Hepatocyte (in vitro differentiated cells): ENCODE data around the gene SLC8A2. TPM values are rescaled to one million over a fixed set of nuclear protein-coding genes. Genes with fewer than 3 reads are reported as not detected.

ENCODE experiments used
- DNase-seq: peaks from one replicate; pipeline ENCODE4 v3.0.0-alpha.2; 2016; ENCODE audit warnings: low spot score
- H2AFZ ChIP-seq: fragments of 200-600 bp; sonication (generic); 2 replicates; pipeline ENCODE4 v1.6.0; 2016; ENCODE audit warnings: antibody characterized with exemption, mild to moderate bottlenecking
- H3K27ac ChIP-seq: fragments of 200-600 bp; sonication (generic); 2 replicates; pipeline ENCODE4 v1.5.1; 2016; ENCODE audit warnings: mild to moderate bottlenecking
- H3K27me3 ChIP-seq: fragments of 200-600 bp; sonication (generic); 2 replicates; pipeline ENCODE4 v1.6.1; 2016
- H3K36me3 ChIP-seq: fragments of 200-600 bp; sonication (generic); replicated peaks from 2 replicates; pipeline ENCODE4 v1.5.1; 2016; ENCODE audit warnings: low read depth; ENCODE audit not compliant: insufficient read depth
- H3K4me1 ChIP-seq: fragments of 200-600 bp; sonication (generic); 2 replicates; pipeline ENCODE4 v1.5.1; 2016; ENCODE audit warnings: mild to moderate bottlenecking, moderate library complexity; ENCODE audit not compliant: insufficient read depth
- H3K4me2 ChIP-seq: fragments of 200-600 bp; sonication (generic); 2 replicates; pipeline ENCODE4 v1.6.0; 2016
- H3K4me3 ChIP-seq: fragments of 200-600 bp; sonication (generic); 2 replicates; pipeline ENCODE4 v1.5.1; 2016; ENCODE audit warnings: mild to moderate bottlenecking
- H3K79me2 ChIP-seq: fragments of 200-600 bp; sonication (generic); 2 replicates; pipeline ENCODE4 v1.6.0; 2017; ENCODE audit warnings: mild to moderate bottlenecking
- H3K9me2 ChIP-seq: fragments of 200-600 bp; sonication (generic); replicated peaks from 2 replicates; pipeline ENCODE4 v1.6.0; 2017; ENCODE audit warnings: mild to moderate bottlenecking; ENCODE audit not compliant: insufficient read depth
- H3K9me3 ChIP-seq: fragments of 200-600 bp; sonication (generic); 2 replicates; pipeline ENCODE4 v1.5.1; 2016; ENCODE audit warnings: low read depth, mild to moderate bottlenecking
- H4K20me1 ChIP-seq: fragments of 200-600 bp; sonication (generic); 2 replicates; pipeline ENCODE4 v1.6.0; 2016; ENCODE audit warnings: mild to moderate bottlenecking; ENCODE audit not compliant: insufficient read depth, poor library complexity, severe bottlenecking
- CTCF ChIP-seq: fragments of 200-600 bp; sonication (generic); IDR thresholded peaks from 2 replicates; pipeline ENCODE4 v1.5.1; 2016; ENCODE audit warnings: antibody characterized with exemption, mild to moderate bottlenecking; ENCODE audit not compliant: poor library complexity
- EZH2 ChIP-seq: fragments of 200-600 bp; sonication (generic); IDR thresholded peaks from 2 replicates; pipeline ENCODE4 v1.6.1; 2016; ENCODE audit warnings: antibody characterized with exemption, mild to moderate bottlenecking, borderline replicate concordance
- EZH2phosphoT487 ChIP-seq: fragments of 200-600 bp; sonication (generic); IDR thresholded peaks from one replicate; pipeline ENCODE4 v1.6.1; 2018; ENCODE audit warnings: antibody characterized with exemption, mild to moderate bottlenecking, low read depth, moderate library complexity; ENCODE audit not compliant: unreplicated experiment, severe bottlenecking
- WGBS: methylation state at CpG from one replicate; pipeline ENCODE4 v1.1.6; 2016; ENCODE audit warnings: low lambda C conversion rate; ENCODE audit errors: missing lambda C conversion rate; 5-methylcytosine and 5-hydroxymethylcytosine counted together
- polyA plus RNA-seq: library from polyadenylated mRNA; unstranded; fragments of >200 nt; fragmentation: Nextera tagmentation; extraction: Ambion mirVana; gene quantifications from 2 replicates; pipeline ENCODE4 v1.2.1, GENCODE V29; 2016
- total RNA-seq: library from RNA; depleted of rRNA; stranded (reverse); fragments of >200 nt; gene quantifications from 2 replicates; pipeline ENCODE4 v1.2.3, GENCODE V29; 2014

The SLC8A2 gene
- total and polyA plus RNA-seq, 2 experiments from 2014 or later = 0.24 to 1.1 TPM

GRCh38 chr19:47379381-47379938 is 92.2 kb downstream of the SLC8A2 start:
- Histone ChIP-seq H3K27ac (no peak overlapping the region), H3K27me3 (no peaks in the 10 kb centered on the region), H3K9me3 (no peaks in the 10 kb centered on the region), H3K79me2 (no peaks in the 10 kb centered on the region), H2AFZ (no peak overlapping the region), H3K4me3 (no peak overlapping the region), H3K9me2 (no peaks in the 10 kb centered on the region), H3K4me2 (no peak overlapping the region), H3K36me3 (no peaks in the 10 kb centered on the region), H3K4me1 (no peaks in the 10 kb centered on the region), H4K20me1 (no peaks in the 10 kb centered on the region)
- WGBS = 96% methylated on average over 23 of the region's 23 CpGs
- TF ChIP-seq CTCF (no peak), EZH2 (no peak), EZH2phosphoT487 (no peak)
- no peak for DNase-seq

DNA sequence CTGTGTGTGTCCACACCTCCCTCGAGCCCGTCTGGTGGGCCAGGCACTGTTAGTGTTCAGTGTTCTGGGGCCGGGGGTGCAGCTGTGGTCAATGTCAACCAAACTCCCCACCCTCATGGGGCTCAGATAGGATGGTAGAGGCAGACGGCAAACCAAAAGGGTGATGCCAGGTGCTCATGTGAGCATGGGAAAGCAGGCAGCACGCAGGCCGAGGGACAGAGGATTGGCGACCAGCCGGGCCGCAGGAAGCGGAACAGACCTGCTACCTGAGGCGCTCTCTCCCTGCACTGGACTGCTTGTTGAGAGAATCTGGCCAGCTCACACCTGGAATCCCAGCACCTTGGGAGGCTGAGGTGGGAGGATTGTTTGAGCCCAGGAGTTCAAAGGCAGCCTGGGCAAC is 93.4 kb downstream of the SLC8A2 start:
- H4K20me1 ChIP-seq = no peaks in the 10 kb centered on the region
- no peak for DNase-seq
- H3K79me2 ChIP-seq = no peaks in the 10 kb centered on the region
- TF ChIP-seq CTCF = no peak
- no peak for TF ChIP-seq EZH2
- TF ChIP-seq EZH2phosphoT487 = no peak
- no peak overlapping the region for H3K4me2 ChIP-seq
- H2AFZ ChIP-seq = no peak overlapping the region
- H3K27ac ChIP-seq = no peak overlapping the region
- no peaks in the 10 kb centered on the region for H3K4me1 ChIP-seq
- 93% methylated on average over 11 of the region's 11 CpGs for WGBS
- no peak overlapping the region for H3K4me3 ChIP-seq
- H3K27me3 ChIP-seq = no peaks in the 10 kb centered on the region
- no peaks in the 10 kb centered on the region for H3K9me3 ChIP-seq
- no peaks in the 10 kb centered on the region for H3K9me2 ChIP-seq
- H3K36me3 ChIP-seq = no peaks in the 10 kb centered on the region

Other genes starting within 250 kb of the SLC8A2 start
- 8.0 and 9.9 TPM in 2 replicates for gene BBC3, start 240.7 kb downstream of the SLC8A2 start, total RNA-seq
- gene BBC3, start 240.7 kb downstream of the SLC8A2 start, polyA plus RNA-seq = 14.7 and 22.0 TPM in 2 replicates
- gene CCDC9, start 215.4 kb downstream of the SLC8A2 start, total RNA-seq = 5.2 and 7.9 TPM in 2 replicates
- 13.0 and 19.6 TPM in 2 replicates for gene CCDC9, start 215.4 kb downstream of the SLC8A2 start, polyA plus RNA-seq
- gene INAFM1, start 197.0 kb downstream of the SLC8A2 start, total RNA-seq = 1.7 and 1.9 TPM in 2 replicates
- gene INAFM1, start 197.0 kb downstream of the SLC8A2 start, polyA plus RNA-seq = 11.9 and 13.8 TPM in 2 replicates
- gene C5AR1, start 162.0 kb downstream of the SLC8A2 start, total RNA-seq = 0.43 and 0.96 TPM in 2 replicates
- gene C5AR1, start 162.0 kb downstream of the SLC8A2 start, polyA plus RNA-seq = 0.99 and 3.2 TPM in 2 replicates
- gene C5AR2, start 139.7 kb downstream of the SLC8A2 start, total RNA-seq = 0.53 TPM in 1 of 2 replicates, not detected in the other
- 0.24 TPM in 1 of 2 replicates, not detected in the other for gene C5AR2, start 139.7 kb downstream of the SLC8A2 start, polyA plus RNA-seq
- 9.3 and 10.7 TPM in 2 replicates for gene DHX34, start 122.6 kb downstream of the SLC8A2 start, total RNA-seq
- gene DHX34, start 122.6 kb downstream of the SLC8A2 start, polyA plus RNA-seq = 17.6 and 18.2 TPM in 2 replicates
- gene MEIS3, start 52.4 kb downstream of the SLC8A2 start, total RNA-seq = 18.4 and 21.2 TPM in 2 replicates
- gene MEIS3, start 52.4 kb downstream of the SLC8A2 start, polyA plus RNA-seq = 40.6 and 47.0 TPM in 2 replicates
- 8.3 and 10.1 TPM in 2 replicates for gene KPTN, start 12.3 kb upstream of the SLC8A2 start, total RNA-seq
- 22.6 and 25.4 TPM in 2 replicates for gene KPTN, start 12.3 kb upstream of the SLC8A2 start, polyA plus RNA-seq
- 89.8 and 106 TPM in 2 replicates for gene NAPA, start 43.2 kb upstream of the SLC8A2 start, total RNA-seq
- 192 and 229 TPM in 2 replicates for gene NAPA, start 43.2 kb upstream of the SLC8A2 start, polyA plus RNA-seq
- gene ZNF541, start 101.3 kb upstream of the SLC8A2 start, total RNA-seq = 0.43 TPM in 1 of 2 replicates, not detected in the other
- gene ZNF541, start 101.3 kb upstream of the SLC8A2 start, polyA plus RNA-seq = 0.05 and 0.84 TPM in 2 replicates
- gene BICRA, start 137.2 kb upstream of the SLC8A2 start, total RNA-seq = 2.2 and 3.4 TPM in 2 replicates
- 3.4 and 5.4 TPM in 2 replicates for gene BICRA, start 137.2 kb upstream of the SLC8A2 start, polyA plus RNA-seq
- gene EHD2, start 241.5 kb upstream of the SLC8A2 start, total RNA-seq = 17.8 and 20.8 TPM in 2 replicates
- gene EHD2, start 241.5 kb upstream of the SLC8A2 start, polyA plus RNA-seq = 104 and 120 TPM in 2 replicates